ENCODE data around the gene WDR37.

WDR37 gene

GRCh38 chr10:1177936-1178335 is 121.8 kb downstream of the WDR37 start:
- Histone ChIP-seq H2AFZ (ENCODE audit: low read depth) (no peak overlapping the region), H3K4me3 (IDR thresholded peaks at IDR 0.05; ENCODE audit: insufficient read depth, low read depth, low read length) (no peak overlapping the region), H3K27ac (no peak overlapping the region), H3K36me3 (ENCODE audit: insufficient read depth) (no peaks in the 10 kb centered on the region), H4K20me1 (ENCODE audit: insufficient read depth) (no peaks in the 10 kb centered on the region), H3K27me3 (ENCODE audit: insufficient read depth, low read depth) (no peaks in the 10 kb centered on the region), H3K4me2 (no peak overlapping the region), H3K4me1 (ENCODE audit: low read depth, poor library complexity, severe bottlenecking) (no peaks in the 10 kb centered on the region), H3K9ac (no peak overlapping the region), H3K79me2 (ENCODE audit: insufficient read depth, low read depth) (no peaks in the 10 kb centered on the region)
- no peak for TF ChIP-seq CTCF (conservative IDR thresholded peaks at IDR 0.05; ENCODE audit: low read depth, low read length)

- H2AFZ ChIP-seq (ENCODE audit: low read depth), result no peak overlapping the region
- H3K27me3 ChIP-seq (ENCODE audit: insufficient read depth, low read depth), result no peaks in the 10 kb centered on the region
- H3K27ac ChIP-seq, result no peak overlapping the region
- no peaks in the 10 kb centered on the region for H3K36me3 ChIP-seq (ENCODE audit: insufficient read depth)
- H3K4me3 ChIP-seq (IDR thresholded peaks at IDR 0.05; ENCODE audit: insufficient read depth, low read depth, low read length), result no peak overlapping the region
- no peaks in the 10 kb centered on the region for H4K20me1 ChIP-seq (ENCODE audit: insufficient read depth)
- no peak for TF ChIP-seq CTCF (conservative IDR thresholded peaks at IDR 0.05; ENCODE audit: low read depth, low read length)
- H3K4me2 ChIP-seq, result no peak overlapping the region
- H3K4me1 ChIP-seq (ENCODE audit: low read depth, poor library complexity, severe bottlenecking), result no peaks in the 10 kb centered on the region
- no peaks in the 10 kb centered on the region for H3K79me2 ChIP-seq (ENCODE audit: insufficient read depth, low read depth)
- no peak overlapping the region for H3K9ac ChIP-seq
Observed at GRCh38 chr10:1178506-1178905, 122.3 kb downstream of the WDR37 start.

GRCh38 chr10:1179346-1180070 is 123.3 kb downstream of the WDR37 start:
- H3K4me2 ChIP-seq, result no peak overlapping the region
- H4K20me1 ChIP-seq (ENCODE audit: insufficient read depth), result no peaks in the 10 kb centered on the region
- H3K27me3 ChIP-seq (ENCODE audit: insufficient read depth, low read depth), result no peaks in the 10 kb centered on the region
- H3K27ac ChIP-seq, result no peak overlapping the region
- H3K79me2 ChIP-seq (ENCODE audit: insufficient read depth, low read depth), result no peaks in the 10 kb centered on the region
- no peaks in the 10 kb centered on the region for H3K4me1 ChIP-seq (ENCODE audit: low read depth, poor library complexity, severe bottlenecking)
- no peak overlapping the region for H2AFZ ChIP-seq (ENCODE audit: low read depth)
- H3K9ac ChIP-seq, result no peak overlapping the region
- no peak for TF ChIP-seq CTCF (conservative IDR thresholded peaks at IDR 0.05; ENCODE audit: low read depth, low read length)
- H3K36me3 ChIP-seq (ENCODE audit: insufficient read depth), result no peaks in the 10 kb centered on the region
- no peak overlapping the region for H3K4me3 ChIP-seq (IDR thresholded peaks at IDR 0.05; ENCODE audit: insufficient read depth, low read depth, low read length)

GRCh38 chr10:1180071-1180730 is 124.0 kb downstream of the WDR37 start:
- Histone ChIP-seq H3K9ac (no peak overlapping the region), H3K27ac (no peak overlapping the region), H2AFZ (ENCODE audit: low read depth) (no peak overlapping the region)

More at GRCh38 chr10:1180071-1180730, 124.0 kb downstream of the WDR37 start:
- Histone ChIP-seq H3K4me3 (IDR thresholded peaks at IDR 0.05; ENCODE audit: insufficient read depth, low read depth, low read length) (no peak overlapping the region), H3K36me3 (ENCODE audit: insufficient read depth) (no peaks in the 10 kb centered on the region), H3K27me3 (ENCODE audit: insufficient read depth, low read depth) (no peaks in the 10 kb centered on the region), H3K4me2 (no peak overlapping the region), H3K79me2 (ENCODE audit: insufficient read depth, low read depth) (no peaks in the 10 kb centered on the region), H3K4me1 (ENCODE audit: low read depth, poor library complexity, severe bottlenecking) (no peaks in the 10 kb centered on the region), H4K20me1 (ENCODE audit: insufficient read depth) (no peaks in the 10 kb centered on the region)
- no peak for TF ChIP-seq CTCF (conservative IDR thresholded peaks at IDR 0.05; ENCODE audit: low read depth, low read length)
